Forelimb muscle (tissue), 1 donor: ENCODE data around the gene ZFR. TPM values are rescaled to one million over a fixed set of nuclear protein-coding genes. Genes with fewer than 3 reads are reported as not detected.

Experiments
- DNase-seq: peaks from one replicate; pipeline ENCODE4 v3.0.0-alpha.2; 2013; ENCODE audit warnings: low read depth
- polyA plus RNA-seq: library from polyadenylated mRNA; unstranded; fragments of 120-200 nt; gene quantifications from one replicate; pipeline ENCODE4 v1.2.1, GENCODE V29; 2013; ENCODE audit not compliant: insufficient read length

ZFR gene
- polyA plus RNA-seq, 1 donor, result 82.4 TPM

DNA sequence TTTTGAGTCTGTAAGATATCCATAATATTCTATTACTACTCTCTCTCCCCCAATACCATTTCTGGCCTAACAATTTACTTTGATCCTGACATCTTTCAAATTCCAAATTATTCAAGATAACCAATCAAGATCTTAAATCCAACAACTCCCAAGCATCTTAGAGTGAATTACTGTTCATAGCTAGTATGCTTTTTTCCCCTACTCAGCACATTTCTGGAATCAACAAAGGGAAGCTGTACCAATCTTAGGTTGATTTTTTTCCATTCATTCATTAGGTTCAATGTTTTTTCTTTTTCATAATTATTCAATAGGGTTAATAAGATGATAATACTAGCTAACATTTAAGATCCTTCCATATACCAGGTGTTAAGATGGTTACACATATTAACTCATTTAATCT lies 81.5 kb downstream of the ZFR start:
- no peak for DNase-seq

DNA sequence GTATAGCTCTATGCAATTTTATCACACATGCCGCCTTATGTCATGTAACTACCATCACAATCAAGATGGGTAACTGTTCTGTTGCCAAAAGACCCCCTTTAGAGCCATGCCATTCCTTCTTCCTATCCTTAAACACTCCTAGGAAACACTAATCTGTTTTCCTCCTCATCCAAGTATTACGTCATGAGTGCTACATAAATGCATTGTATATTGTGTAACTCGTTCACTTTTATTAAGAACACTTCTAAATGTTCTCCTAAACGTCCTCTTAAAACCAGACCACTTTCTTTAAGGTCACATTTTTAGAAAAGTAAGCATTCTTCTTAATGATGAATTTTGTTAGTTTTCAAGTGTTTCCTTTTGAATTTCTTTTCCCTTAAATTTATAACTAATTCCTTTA lies 82.0 kb downstream of the ZFR start:
- no peak for DNase-seq

DNA sequence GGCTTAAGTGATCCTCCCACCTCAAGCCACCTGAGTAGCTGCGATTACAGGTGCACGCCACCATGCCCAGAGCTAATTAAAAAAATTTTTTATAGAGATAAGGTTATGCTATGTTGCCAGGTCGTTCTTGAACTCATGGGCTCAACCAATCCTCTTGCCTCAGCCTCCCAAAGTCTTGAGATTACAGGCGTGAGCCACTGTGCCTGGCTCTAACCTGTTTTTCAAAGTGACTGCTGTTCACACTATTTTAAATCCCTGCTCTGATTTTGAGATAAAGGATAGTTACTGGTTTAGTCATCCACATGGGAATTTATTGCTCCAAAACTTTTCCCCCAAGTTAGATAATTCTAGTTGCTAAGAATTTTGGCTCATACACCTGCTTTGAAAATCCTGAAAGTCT lies 83.6 kb downstream of the ZFR start:
- DNase-seq, result no peak

DNA sequence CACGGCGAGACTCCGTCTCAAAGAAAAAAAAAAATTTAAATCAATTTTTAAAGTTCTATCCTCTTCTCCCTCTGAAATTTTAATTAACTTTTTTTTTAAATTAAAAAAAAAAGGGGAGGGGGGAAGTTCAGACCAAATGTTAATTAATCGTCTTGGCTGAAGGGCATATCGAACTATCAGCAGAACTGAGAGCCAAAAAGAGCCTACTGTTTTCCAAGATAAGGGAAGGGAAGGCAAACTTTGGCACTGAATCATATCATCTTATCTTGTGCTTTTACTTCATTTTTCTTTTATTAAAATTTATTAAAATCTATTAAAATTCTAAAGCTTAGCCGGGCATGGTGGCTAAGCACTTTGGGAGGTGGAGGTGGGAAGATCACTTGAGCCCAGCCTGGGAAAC lies 85.9 kb downstream of the ZFR start:
- no peak for DNase-seq

DNA sequence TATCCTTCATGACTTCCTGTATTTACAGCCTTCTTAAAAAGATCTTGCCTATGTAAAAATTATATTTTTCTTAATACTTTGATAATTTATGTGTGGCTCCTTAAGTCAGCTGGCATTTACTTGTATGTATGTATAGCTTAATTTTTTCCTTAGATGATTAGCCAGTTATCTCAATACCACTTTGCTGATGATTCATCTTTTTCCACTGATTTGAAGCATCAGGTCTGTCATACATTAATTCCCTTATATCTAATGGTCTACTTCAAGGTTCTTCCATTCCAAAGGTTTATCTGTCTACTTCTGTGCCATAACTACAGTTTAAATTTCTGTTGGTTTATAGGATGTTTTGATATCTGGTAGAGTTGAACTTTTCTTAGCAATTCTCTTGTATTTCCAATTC lies 86.9 kb downstream of the ZFR start:
- DNase-seq, result no peak

DNA sequence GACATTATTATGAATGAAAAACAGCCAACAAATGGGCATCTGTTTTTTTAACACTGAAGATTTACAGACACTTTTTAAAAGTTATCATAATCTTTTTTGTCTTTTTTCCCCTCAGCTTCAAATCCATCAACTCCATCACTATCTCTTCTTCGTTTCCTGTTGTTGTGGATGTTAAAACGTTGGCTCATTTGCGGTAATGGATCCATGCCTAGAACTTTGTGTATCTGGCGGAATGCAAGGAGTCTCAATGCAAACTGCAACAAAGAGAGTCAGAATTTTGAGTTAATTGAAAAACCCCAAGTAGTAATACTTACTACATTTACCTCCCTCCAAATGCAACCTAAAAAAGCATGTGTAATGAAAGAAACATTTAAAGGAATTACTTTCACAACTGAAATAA lies 88.9 kb downstream of the ZFR start:
- DNase-seq, result no peak

DNA sequence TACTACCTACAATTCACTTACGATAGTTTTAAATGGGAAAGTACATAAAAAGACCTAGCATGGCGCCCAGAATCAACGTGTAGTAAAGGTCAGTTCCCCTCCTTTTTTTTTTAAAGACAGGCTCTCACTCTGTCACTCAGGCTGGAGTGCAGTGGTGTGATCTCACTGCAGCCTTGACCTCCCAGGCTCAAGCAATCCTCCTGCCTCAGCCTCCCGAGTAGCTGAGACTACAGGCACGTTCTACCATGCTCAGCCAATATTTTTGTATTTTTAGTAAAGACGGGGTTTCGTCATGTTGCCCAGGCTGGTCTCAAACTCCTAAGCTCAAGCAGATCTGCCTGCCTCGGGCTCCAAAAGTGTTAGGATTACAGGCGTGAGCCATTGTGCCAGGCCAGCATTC lies 91.1 kb downstream of the ZFR start:
- DNase-seq, result no peak

DNA sequence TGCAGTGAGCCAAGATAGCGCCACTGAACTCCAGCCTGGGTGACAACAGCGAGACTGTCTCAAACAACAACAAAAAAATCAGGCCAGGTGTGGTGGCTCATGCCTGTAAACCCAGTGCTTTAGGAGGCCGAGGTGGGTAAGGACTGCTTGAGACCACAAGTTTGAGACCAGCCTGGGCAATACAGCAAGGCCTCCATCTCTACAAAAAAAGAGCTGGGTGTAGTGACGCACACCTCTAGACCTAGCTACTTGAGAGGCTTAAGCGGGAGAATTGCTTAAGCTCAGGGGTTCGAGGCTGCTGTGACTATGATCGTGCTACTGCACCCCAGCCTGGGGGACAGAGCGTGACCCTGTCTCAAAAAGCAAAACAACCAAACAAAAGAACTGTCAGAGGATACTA lies 91.9 kb downstream of the ZFR start:
- DNase-seq, result no peak

DNA sequence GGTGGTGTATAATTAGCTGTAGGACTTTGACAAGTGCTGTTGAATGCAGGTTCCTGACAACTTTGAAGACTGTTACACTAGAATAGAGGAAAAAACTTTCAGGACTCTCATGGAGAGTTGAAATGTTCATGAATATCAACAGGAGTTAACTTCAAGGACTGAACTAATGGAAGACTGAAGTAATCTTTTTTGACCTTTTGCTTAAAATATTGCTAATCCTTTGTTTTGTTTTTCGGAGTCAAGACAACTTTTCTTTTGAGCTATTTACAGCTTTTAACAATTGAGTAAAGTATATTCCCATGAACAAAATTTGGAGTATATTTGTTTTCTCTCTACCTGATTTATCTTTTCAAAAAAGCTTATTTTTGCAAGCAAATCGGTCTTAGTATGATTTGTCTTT lies 97.7 kb downstream of the ZFR start:
- DNase-seq, result no peak

DNA sequence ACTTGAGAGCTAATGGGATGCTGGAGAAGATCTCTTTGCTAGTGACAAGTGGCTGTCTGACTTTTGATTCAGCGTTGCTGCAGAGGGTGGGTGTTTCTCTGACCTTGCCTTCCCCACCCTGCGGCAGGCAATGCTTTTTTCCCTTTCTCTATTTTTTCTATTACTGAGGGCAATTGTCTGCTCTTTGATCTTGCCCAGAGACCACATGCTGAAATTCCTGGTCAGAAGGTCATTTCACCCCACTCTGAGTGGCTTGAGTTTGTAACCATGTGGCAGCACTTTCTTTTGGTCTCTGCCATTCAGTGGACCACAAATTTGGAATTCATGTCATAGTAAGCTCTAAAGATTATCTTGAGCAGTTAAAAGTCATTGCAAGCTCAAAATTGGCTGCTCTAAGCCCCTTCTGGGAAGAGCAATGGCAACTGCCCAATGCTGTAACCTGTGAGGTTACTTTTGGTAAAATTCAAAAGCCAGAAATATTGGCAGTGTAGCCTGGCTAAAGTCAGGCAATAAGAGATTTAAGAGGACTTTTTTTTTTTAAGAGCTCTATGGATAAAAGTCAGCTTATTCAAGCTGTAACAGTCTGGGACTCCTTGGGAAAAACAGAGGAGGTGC lies 101.4 kb downstream of the ZFR start:
- no peak for DNase-seq

DNA sequence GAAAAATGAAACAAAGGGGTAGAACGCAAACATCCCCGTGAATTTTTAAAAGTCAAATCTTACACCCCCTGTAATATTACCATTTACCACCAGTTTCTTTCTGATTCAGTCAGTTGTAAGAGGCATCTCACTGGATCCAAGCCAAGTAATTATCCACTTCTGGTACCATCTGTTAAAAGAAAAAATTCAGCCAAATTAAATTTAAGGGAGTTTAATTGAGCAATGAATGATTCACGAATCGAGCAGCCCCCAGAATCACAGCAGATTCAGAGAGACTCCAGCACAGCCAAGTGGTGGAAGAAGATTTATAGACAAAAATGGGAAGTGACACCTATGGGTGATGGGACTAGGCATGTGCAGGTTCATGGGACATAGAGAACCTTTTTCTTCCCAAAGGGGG lies 101.9 kb downstream of the ZFR start:
- DNase-seq, result no peak

DNA sequence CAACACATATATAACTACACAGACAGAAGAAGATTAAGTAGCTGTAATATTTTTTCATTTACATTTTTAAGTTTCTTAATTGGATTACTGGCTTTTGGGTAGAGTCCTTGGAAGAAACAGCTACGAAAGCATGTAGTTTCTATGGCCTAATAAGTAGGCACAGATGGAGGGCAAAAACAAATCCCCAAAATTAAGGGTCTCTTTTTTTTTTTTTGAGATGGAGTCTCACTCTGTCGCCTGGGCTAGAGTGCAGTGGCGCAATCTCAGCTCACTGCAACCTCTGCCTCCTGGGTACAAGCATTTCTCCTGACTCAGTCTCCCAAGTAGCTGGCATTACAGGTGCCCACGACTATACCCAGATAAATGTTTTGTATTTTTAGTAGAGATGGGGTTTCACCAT lies 104.7 kb downstream of the ZFR start:
- no peak for DNase-seq

DNA sequence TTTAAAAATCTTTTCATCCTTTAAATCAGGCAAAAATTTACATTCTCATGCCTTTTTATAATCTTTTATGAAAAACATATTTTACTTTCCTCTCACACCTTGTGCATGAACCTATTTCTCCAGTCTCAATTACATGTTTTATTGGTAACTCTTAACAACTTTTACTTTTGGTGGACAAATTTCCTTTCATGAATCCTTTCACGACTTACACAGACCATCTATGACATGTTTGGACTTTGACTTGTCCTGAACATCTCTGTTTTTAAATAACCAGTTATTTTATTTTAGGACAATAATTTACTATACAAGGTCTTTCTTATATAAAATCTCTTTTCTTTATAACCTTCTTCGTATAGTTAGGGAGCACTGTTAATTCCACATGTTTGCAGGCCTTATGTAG lies 105.3 kb downstream of the ZFR start:
- no peak for DNase-seq

DNA sequence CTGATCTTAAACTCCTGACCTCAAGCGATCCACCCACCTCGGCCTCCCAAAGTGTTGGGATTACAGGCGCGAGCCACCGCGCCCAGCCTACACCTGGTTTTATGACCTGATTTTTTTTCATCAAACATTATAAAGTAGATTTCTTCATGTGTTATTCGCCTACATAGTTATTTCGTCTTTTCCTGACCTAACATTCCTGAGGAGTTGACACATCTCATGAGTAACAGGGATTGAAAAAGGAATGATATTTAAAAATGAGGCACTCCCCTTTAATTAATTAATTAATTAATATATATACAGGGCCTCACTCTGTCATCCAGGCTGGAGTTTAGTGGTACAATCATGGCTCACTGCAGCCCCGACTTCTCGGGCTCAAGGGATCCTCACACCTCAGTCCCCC lies 111.6 kb downstream of the ZFR start:
- DNase-seq, result no peak

DNA sequence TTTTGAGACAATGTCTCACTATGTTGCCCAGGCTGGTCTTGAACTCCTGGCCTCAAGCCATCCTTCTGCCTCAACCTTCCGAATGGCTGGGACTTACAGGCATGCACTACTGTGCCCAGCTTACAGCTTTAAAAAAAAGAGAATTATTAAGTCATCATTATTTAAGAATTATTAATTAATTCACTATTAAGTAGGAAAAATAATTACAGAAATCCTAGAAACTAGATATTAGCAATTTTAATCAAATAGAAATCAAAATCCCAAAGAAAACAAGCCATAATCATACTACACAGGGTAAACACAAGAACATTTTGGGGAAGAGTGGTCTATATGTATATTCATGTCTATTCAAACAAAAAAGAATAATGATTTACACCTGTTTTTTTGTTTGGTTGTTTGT lies 112.2 kb downstream of the ZFR start:
- no peak for DNase-seq

DNA sequence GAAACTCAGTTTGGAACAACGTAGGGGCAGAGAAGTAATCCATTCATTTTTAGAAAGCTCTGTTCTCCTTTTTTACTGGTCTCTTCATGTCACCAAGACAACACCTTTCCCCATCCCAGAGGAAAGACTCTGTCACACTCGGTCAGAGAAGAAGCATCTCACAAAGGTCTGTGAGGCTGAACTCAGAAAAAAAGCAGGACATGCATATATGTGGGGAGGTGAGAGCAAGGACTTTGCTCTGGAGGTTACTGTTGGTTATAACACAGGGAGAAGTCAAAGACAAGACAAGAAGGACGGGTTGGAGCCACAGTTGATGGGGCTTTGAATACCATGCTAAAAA lies 112.6 kb downstream of the ZFR start:
- DNase-seq, result no peak

DNA sequence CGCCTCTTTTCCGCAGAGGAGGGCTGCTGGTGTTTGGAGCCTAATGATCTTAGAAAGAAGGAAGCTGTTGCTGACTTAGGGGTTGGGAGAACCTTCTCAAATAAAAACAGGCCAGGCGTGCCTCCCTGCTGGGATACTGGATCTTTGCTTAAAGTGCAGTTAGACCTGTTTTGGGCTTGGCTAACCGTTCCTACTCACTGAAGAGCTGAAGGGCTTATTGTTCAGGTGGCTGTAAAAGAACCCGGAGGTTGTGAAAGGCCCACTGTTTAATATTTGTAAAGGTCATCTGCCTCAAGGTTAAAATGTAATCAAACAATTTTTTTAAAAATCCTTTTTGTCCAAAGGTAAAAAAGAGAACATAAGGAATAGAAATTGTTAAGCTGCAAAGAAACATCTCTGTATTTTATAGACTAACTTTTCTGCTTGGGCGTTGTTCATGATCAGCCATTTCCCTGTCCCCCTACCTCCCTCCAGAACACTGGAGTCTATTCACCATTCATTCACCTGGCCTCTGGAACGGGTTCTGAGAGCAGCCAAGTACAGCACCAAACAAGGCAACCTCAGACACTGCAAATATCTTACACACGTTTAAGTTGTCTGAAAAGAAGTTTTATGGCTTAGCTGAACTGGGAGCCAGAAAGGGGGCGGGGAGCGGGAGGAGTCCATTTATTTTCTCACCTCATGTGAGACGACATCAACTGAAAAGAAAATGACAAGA lies 113.2 kb downstream of the ZFR start:
- DNase-seq, result no peak

DNA sequence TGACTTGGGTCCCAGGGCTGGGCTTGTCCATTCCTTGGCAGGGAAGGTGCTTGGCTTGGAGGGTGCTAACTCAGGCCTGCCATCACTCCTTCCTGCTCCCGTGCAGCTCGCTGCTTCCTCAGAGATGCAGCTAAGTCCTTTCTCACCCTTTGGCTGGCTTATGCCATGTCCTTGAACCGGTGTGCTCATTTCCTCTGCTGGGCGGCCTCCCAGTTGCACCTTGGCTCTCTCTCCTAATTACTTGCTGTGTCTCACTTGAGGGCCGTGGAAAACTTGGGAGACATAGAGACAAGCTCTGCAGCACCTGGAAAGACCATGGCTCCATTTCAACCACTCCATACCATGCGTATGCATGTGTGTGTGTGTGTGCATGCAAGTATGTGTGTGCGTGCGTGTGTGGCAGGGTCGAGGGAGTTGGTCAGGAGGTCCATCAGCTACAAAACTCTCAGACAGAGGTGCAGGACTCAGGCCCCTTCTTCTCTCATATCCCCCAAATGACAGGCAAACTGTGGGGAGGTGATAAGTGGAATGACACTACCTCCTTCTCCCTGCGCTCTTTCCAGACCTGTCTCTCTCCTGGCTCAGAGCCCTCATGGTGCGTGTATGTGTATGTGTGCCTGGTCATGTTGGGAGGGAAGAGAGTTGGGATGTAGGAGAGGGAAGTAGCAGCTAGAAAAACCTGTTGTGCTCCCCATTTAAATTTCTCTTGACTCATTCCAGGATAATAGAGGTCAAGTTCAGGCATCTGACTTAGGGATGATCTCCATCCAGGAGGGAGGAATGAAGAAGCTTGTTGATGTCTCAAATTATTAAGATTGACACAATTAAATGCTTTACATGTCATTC lies 114.2 kb downstream of the ZFR start:
- DNase-seq, result no peak

DNA sequence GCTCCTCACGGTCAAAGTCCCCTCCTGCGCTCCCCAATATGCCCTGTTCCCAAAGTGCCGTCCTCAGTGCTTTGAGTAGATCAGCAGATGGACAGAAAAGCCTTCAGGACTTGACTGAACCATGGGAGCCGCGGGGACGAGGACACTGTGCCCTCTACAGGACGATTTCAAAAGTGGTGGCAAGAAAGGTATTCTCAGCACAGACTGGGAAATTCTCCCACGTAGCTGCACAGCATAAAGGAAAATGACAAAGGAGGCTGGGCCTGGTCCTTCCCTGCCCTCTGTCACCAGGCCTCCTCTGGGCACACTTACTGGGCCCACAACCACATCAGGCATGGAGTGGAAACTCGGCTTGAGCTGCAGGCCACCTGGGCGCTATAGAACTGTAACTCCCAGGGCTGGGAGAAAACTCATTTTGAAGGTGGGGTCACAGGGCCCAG lies 115.1 kb downstream of the ZFR start:
- DNase-seq, result no peak

DNA sequence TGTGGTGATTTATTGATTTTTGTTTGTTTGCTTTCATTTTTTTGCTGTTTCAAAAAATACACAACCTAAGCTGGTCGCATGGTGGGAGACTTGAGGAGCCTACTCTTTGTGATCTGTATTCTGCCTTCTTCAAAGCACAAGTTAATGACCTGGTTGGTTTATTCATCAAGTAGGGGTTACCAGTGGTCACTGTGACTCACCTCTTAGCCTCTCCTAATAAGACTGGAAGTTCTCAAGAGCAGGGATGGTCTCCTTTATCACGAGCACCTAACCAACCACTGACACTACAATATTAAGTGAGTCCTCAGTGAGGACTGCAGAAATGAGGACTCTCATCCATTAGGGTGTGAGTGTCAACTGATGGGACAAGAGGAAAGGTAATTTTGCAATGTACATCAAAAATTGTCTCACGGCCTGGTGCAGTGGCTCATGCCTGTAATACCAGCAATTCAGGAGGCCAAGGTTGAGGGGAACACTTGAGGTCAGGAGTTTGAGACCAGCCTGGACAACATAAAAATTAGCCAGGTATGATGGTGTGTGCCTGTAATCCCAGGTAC lies 118.2 kb downstream of the ZFR start:
- no peak for DNase-seq

DNA sequence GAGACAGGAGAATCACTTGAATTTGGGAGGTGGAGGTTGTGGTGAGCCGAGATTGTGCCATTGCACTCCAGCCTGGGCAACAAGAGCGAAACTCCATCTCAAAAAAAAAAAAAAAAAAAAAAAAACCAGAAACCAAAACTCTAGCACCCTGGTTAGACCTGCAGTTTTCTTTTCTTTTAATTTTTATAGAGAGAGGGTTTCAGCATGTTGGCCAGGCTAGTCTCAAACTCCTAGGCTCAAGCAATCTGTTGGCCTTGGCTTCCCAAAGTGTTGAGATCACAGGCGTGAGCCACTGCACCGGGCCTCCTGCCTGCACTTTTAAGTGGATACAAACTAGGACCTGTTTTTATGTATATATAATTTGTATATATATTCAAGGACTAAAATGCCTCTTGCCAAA lies 118.9 kb downstream of the ZFR start:
- DNase-seq, result no peak

DNA sequence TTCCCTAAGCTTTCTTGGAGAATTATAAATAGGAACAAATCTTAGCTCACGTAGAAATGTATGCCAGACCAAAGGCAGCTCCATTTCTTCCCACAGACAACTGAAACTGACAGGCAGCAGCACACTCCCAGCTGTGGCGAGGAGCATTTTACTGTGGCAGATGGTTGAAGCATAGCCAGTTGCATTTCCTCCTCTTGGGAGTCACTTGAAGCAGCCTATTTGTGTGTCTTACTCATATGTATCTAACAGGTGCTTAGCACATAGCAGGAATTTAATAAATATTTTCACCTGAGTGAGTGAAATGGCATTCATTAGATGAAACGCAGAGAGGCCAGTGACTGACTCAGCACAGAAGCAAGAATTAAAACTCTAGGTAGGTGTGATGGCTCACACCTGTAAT lies 119.5 kb downstream of the ZFR start:
- no peak for DNase-seq

DNA sequence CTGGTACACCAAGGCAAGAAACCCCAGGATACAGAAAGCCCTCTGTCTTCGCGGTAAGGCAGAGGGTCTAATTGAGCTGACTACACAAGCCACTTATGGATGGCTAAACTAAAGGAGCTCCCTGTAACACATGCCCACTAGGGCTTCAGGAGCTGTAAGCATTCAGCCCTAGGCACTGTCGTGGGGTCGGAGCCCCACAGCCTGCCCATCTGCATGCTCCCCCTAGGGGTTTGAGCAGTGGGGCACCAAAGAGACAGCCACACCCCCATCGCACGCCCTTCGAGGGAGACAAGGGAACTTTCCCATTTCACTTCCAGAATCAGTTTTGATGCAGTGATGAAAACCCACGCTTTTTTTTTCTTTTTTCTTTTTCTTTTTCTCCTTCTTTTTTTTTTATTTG lies 120.8 kb downstream of the ZFR start:
- DNase-seq, result no peak
